Measurements from ENCODE around the gene KRT78.

The KRT78 gene

DNA sequence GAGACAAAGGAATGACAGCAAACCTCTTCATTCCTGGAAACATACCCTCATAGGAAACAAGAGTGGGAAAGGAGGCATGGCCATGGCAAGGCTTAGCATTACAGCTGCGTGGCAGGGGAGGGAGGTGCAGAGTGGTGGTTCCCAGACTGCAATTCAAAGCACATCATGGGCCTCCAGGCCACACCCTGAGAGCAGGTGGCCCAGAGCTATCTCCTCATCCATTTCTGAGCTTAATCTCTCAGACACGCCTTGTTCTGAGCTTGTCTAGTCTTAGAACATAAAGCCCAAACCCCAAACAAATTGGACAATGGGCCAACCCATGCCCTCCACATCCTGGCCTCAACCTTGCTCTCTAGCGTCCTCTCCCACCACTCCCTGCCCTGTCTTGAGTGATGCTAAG, 47.0 kb downstream of the KRT78 start:
- Histone ChIP-seq H3K4me2 (ENCODE audit: low read length) (no peak overlapping the region), H3K9me3 (ENCODE audit: control insufficient read depth, insufficient read depth, low read length) (no peaks in the 10 kb centered on the region), H3K9me2 (replicated peaks; ENCODE audit: control insufficient read depth, low read length) (no peaks in the 10 kb centered on the region), H3K4me1 (ENCODE audit: control insufficient read depth, low read length) (no peaks in the 10 kb centered on the region), H3K36me3 (ENCODE audit: control insufficient read depth, low read length) (no peaks in the 10 kb centered on the region), H3K4me3 (ENCODE audit: low read length) (no peak overlapping the region), H3F3A (ENCODE audit: control insufficient read depth, insufficient read depth) (no peaks in the 10 kb centered on the region), H3K79me2 (ENCODE audit: control insufficient read depth, low read length) (no peaks in the 10 kb centered on the region), H4K20me1 (ENCODE audit: control insufficient read depth, insufficient read depth, low read depth, low read length) (no peaks in the 10 kb centered on the region), H3K27me3 (ENCODE audit: control insufficient read depth, low read length) (no peaks in the 10 kb centered on the region; the same call in 1 of the 2 replicates), H3K27ac (ENCODE audit: low read depth, low read length) (no peak overlapping the region)
- TF ChIP-seq EZH2phosphoT487 (IDR thresholded peaks at IDR 0.05; ENCODE audit: borderline replicate concordance, low read length) = no peak
- TF ChIP-seq, protein P1, sequence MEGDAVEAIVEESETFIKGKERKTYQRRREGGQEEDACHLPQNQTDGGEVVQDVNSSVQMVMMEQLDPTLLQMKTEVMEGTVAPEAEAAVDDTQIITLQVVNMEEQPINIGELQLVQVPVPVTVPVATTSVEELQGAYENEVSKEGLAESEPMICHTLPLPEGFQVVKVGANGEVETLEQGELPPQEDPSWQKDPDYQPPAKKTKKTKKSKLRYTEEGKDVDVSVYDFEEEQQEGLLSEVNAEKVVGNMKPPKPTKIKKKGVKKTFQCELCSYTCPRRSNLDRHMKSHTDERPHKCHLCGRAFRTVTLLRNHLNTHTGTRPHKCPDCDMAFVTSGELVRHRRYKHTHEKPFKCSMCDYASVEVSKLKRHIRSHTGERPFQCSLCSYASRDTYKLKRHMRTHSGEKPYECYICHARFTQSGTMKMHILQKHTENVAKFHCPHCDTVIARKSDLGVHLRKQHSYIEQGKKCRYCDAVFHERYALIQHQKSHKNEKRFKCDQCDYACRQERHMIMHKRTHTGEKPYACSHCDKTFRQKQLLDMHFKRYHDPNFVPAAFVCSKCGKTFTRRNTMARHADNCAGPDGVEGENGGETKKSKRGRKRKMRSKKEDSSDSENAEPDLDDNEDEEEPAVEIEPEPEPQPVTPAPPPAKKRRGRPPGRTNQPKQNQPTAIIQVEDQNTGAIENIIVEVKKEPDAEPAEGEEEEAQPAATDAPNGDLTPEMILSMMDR (IDR thresholded peaks at IDR 0.05; ENCODE audit: low read depth, low read length, poor library complexity, severe bottlenecking) = no peak

- H4K20me1 ChIP-seq (ENCODE audit: control insufficient read depth, insufficient read depth, low read depth, low read length) = no peaks in the 10 kb centered on the region
- no peaks in the 10 kb centered on the region; the same call in 1 of the 2 replicates for H3K27me3 ChIP-seq (ENCODE audit: control insufficient read depth, low read length)
- no peak overlapping the region for H3K27ac ChIP-seq (ENCODE audit: low read depth, low read length)
- no peaks in the 10 kb centered on the region for H3K79me2 ChIP-seq (ENCODE audit: control insufficient read depth, low read length)
- H3F3A ChIP-seq (ENCODE audit: control insufficient read depth, insufficient read depth) = no peaks in the 10 kb centered on the region
- H3K9me3 ChIP-seq (ENCODE audit: control insufficient read depth, insufficient read depth, low read length) = no peaks in the 10 kb centered on the region
- TF ChIP-seq EZH2phosphoT487 (IDR thresholded peaks at IDR 0.05; ENCODE audit: borderline replicate concordance, low read length) = no peak
- TF ChIP-seq, protein P1 (IDR thresholded peaks at IDR 0.05; ENCODE audit: low read depth, low read length, poor library complexity, severe bottlenecking) = no peak
- no peak overlapping the region for H3K4me3 ChIP-seq (ENCODE audit: low read length)
- no peaks in the 10 kb centered on the region for H3K9me2 ChIP-seq (replicated peaks; ENCODE audit: control insufficient read depth, low read length)
- H3K4me2 ChIP-seq (ENCODE audit: low read length) = no peak overlapping the region
- H3K4me1 ChIP-seq (ENCODE audit: control insufficient read depth, low read length) = no peaks in the 10 kb centered on the region
- no peaks in the 10 kb centered on the region for H3K36me3 ChIP-seq (ENCODE audit: control insufficient read depth, low read length)
Observed at GRCh38 chr12:52800259-52800917, 48.4 kb downstream of the KRT78 start.

GRCh38 chr12:52799505-52800211, 49.1 kb downstream of the KRT78 start:
- no peaks in the 10 kb centered on the region for H3K9me2 ChIP-seq (replicated peaks; ENCODE audit: control insufficient read depth, low read length)
- H3K36me3 ChIP-seq (ENCODE audit: control insufficient read depth, low read length) = no peaks in the 10 kb centered on the region
- no peaks in the 10 kb centered on the region for H3F3A ChIP-seq (ENCODE audit: control insufficient read depth, insufficient read depth)
- H3K4me1 ChIP-seq (ENCODE audit: control insufficient read depth, low read length) = no peaks in the 10 kb centered on the region
- no peak overlapping the region for H3K27ac ChIP-seq (ENCODE audit: low read depth, low read length)
- H3K4me2 ChIP-seq (ENCODE audit: low read length) = no peak overlapping the region
- no peaks in the 10 kb centered on the region for H3K9me3 ChIP-seq (ENCODE audit: control insufficient read depth, insufficient read depth, low read length)
- no peaks in the 10 kb centered on the region for H4K20me1 ChIP-seq (ENCODE audit: control insufficient read depth, insufficient read depth, low read depth, low read length)
- H3K27me3 ChIP-seq (ENCODE audit: control insufficient read depth, low read length) = no peaks in the 10 kb centered on the region; the same call in 1 of the 2 replicates
- no peaks in the 10 kb centered on the region for H3K79me2 ChIP-seq (ENCODE audit: control insufficient read depth, low read length)
- no peak for TF ChIP-seq EZH2phosphoT487 (IDR thresholded peaks at IDR 0.05; ENCODE audit: borderline replicate concordance, low read length)
- TF ChIP-seq, protein P1 (IDR thresholded peaks at IDR 0.05; ENCODE audit: low read depth, low read length, poor library complexity, severe bottlenecking) = no peak
- H3K4me3 ChIP-seq (ENCODE audit: low read length) = no peak overlapping the region
